T-cell (primary cell): ENCODE data around the gene FPGS. TPM values are rescaled to one million over a fixed set of nuclear protein-coding genes. Genes with fewer than 3 reads are reported as not detected.
A peak's percentile ranks its signal among the peaks of the same experiment; 100 is the strongest.
"Not testable (repeated sequence)": the region's sequence is repeated elsewhere in the genome, so short reads cannot be mapped to it uniquely, and the experiment has no call there.

Experiments used
- ATAC-seq, 4 experiments: fragments of 200-7000 bp in 3 of 4; fragments of 150-1000 bp in 1 of 4; cut with Tn5 transposase; replicated peaks in 1 of 4; 1 replicate in 3 of 4; 2 replicates in 1 of 4; pipeline ENCODE4 v1.10.0; 2021; ENCODE audit warnings: moderate library complexity in 3 of 4, mild to moderate bottlenecking in 2 of 4, moderate number of reproducible peaks in 1 of 4
- CTCF ChIA-PET, 2 donors: fragments of 300-600 bp; sonication (Branson Sonifier 250); formaldehyde crosslinking; loops; one replicate each; lab custom pipeline; 2022; ENCODE audit warnings: antibody characterized with exemption in 2 of 2; lab: Charles Lee
- POLR2A ChIA-PET, 2 donors: fragments of 300-600 bp; sonication (Branson Sonifier 250); formaldehyde crosslinking; loops; one replicate each; lab custom pipeline; 2022; ENCODE audit warnings: antibody characterized with exemption in 2 of 2; lab: Charles Lee
- DNase-seq, 35 experiments: peaks; one replicate each; pipeline versions ENCODE4 v3.0.0 to v3.0.0-alpha.2; 2013 to 2023
- H3K27ac ChIP-seq: one replicate; pipeline ENCODE4 v1.5.1; 2013; ENCODE audit warnings: low read length
- H3K27me3 ChIP-seq, 2 experiments: replicated peaks in 1 of 2; 1 replicate in 1 of 2; 2 replicates in 1 of 2; pipeline versions ENCODE4 v1.6.1 to v1.7.0; 2013; ENCODE audit warnings: low read length in 1 of 2, mixed read lengths in 1 of 2; ENCODE audit not compliant: control insufficient read depth in 2 of 2, insufficient read depth in 2 of 2; ENCODE audit errors: extremely low read depth in 1 of 2
- H3K36me3 ChIP-seq, 2 donors: 1 replicate in 1 of 2; 2 replicates in 1 of 2; pipeline versions ENCODE4 v1.6.1 to v1.7.0; 2013; ENCODE audit warnings: low read length in 1 of 2; ENCODE audit not compliant: control insufficient read depth in 2 of 2, insufficient read depth in 1 of 2; ENCODE audit errors: extremely low read depth in 1 of 2
- H3K4me1 ChIP-seq, 2 experiments: 1 replicate in 1 of 2; 2 replicates in 1 of 2; pipeline versions ENCODE4 v1.6.1 to v1.7.0; 2013; ENCODE audit warnings: low read length in 2 of 2, mixed read lengths in 1 of 2; ENCODE audit not compliant: insufficient read depth in 2 of 2, control insufficient read depth in 1 of 2; ENCODE audit errors: extremely low read depth in 1 of 2
- H3K4me3 ChIP-seq, 2 donors: 1 replicate in 1 of 2; 2 replicates in 1 of 2; pipeline versions ENCODE4 v1.5.1 to v1.7.0; 2013; ENCODE audit warnings: mild to moderate bottlenecking in 2 of 2, low read length in 1 of 2, moderate library complexity in 1 of 2; ENCODE audit not compliant: control insufficient read depth in 1 of 2; ENCODE audit errors: extremely low read depth in 1 of 2
- H3K9me3 ChIP-seq: 2 replicates; pipeline ENCODE4 v1.7.0; 2013
- H3K27ac Mint-ChIP-seq, 2 donors: one replicate each; pipeline ENCODE4 v1.8.0; 2020 to 2021; ENCODE audit warnings: mild to moderate bottlenecking in 2 of 2, mixed read lengths in 2 of 2
- H3K27me3 Mint-ChIP-seq, 2 donors: one replicate each; pipeline ENCODE4 v1.8.0; 2021 to 2022; ENCODE audit warnings: mixed read lengths in 2 of 2
- H3K36me3 Mint-ChIP-seq: one replicate; pipeline ENCODE4 v1.8.0; 2021; ENCODE audit warnings: mixed read lengths
- H3K4me1 Mint-ChIP-seq, 3 donors: one replicate each; pipeline ENCODE4 v1.8.0; 2020 to 2022; ENCODE audit warnings: mixed read lengths in 3 of 3, mild to moderate bottlenecking in 1 of 3
- H3K4me3 Mint-ChIP-seq, 3 donors: one replicate each; pipeline ENCODE4 v1.8.0; 2020 to 2022; ENCODE audit warnings: mild to moderate bottlenecking in 3 of 3, mixed read lengths in 3 of 3, moderate library complexity in 3 of 3
- H3K9me3 Mint-ChIP-seq, 3 donors: one replicate each; pipeline ENCODE4 v1.8.0; 2020 to 2022; ENCODE audit warnings: mixed read lengths in 3 of 3
- WGBS: methylation state at CpG from one replicate; pipeline ENCODE4 v1.1.5; 2013; ENCODE audit warnings: missing lambda C conversion rate; ENCODE audit not compliant: insufficient coverage; 5-methylcytosine and 5-hydroxymethylcytosine counted together
- total RNA-seq, 35 experiments: library from RNA in 6 of 35; stranded (reverse) in 6 of 35; fragments of 120-200 nt in 1 of 35; gene quantifications; one replicate each; pipeline versions ENCODE4 v1.2.1 to v1.2.4 and lab custom pipeline; 2013 to 2026

The FPGS gene
- total RNA-seq, 5 donors from 2014 or later (not counting 1 experiment from before 2014, with no cell fraction given) = 78.4 to 151 (median 139) TPM

DNA sequence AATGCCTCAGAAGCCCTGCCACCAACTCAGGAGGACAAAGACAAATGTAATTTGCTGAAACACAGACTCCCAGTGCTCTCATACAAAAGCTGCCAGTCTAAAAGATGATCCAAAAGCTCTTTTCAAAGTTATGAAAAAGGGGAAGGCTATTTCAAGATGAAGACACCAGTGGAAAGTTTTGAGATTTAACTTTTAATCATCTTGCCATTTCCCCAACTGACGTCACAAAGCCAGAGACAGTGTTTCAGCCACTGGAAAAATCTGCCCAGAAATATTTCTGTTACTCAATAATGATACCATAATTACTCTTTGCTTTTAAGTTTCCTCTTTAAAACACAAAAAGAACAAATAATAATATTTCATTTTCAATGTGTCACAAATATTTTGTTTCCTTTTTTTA, 30.9 kb downstream of the FPGS start:
- POLR2A ChIA-PET = interaction anchor here in 1 of 2 donors (0.6 kb wide), 1 partner anchor 98 kb away, joined by 3 read pairs; no protein-coding TSS in a partner anchor
- H3K27ac Mint-ChIP-seq = peak overlapping the region in 1 of 2 donors; percentile 28
- H3K27ac ChIP-seq = no peak overlapping the region

DNA sequence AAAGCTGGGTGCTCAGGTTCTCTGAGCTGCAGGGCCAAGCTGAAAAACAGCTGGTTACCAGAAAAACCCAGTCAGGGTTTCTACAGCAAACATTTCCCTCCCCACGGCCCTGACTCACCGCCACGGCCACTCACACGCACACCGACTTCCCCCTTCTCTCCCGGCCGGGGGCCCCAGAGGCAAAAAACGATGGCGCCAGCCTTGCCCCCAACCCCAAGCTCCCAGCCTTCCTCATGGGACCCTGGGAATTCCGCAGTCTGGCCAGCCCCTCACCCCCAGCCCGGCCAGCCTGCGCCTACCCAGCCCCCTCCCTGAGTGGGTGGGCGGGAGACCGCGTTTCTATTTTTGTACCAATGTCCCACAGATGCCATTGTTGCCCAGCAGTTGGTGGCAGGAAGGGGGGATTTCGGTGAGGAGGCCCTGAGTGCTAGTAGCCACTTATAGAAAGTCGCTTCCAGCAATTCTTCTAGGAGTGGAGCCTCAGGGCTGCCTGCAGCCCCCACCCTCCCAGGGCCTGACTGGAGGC, 33.4 kb downstream of the FPGS start:
- CTCF ChIA-PET = no interaction called here
- Histone ChIP-seq H3K27ac (no peak overlapping the region), H3K27me3 (peaks cover 0 to 8% of the 10 kb centered on the region in 2 experiments), H3K4me1 (peaks cover 2 to 5% of the 10 kb centered on the region in 2 experiments), H3K4me3 (no peak overlapping the region), H3K9me3 (no peaks in the 10 kb centered on the region), H3K36me3 (peaks cover 0 to 4% of the 10 kb centered on the region in 2 donors)
- Mint-ChIP-seq H3K27me3 (no peaks in the 10 kb centered on the region), H3K4me3 (no peak overlapping the region), H3K9me3 (no peaks in the 10 kb centered on the region), H3K27ac (no peak overlapping the region), H3K36me3 (peaks cover 3% of the 10 kb centered on the region), H3K4me1 (peaks cover 7 to 11% (median 10%) of the 10 kb centered on the region in 3 donors)
- no peak for ATAC-seq
- whole genome bisulfite sequencing = 75% methylated on average over 9 of the region's 17 CpGs
- DNase-seq = peak in 1 of 35 experiments; percentile 24
- POLR2A ChIA-PET = no interaction called here

More for the DNA sequence above, 30.9 kb downstream of the FPGS start:
- peaks cover 2 to 5% of the 10 kb centered on the region in 2 experiments for H3K4me1 ChIP-seq
- 71% methylated on average over 1 of the region's 1 CpG for WGBS
- Mint-ChIP-seq H3K27me3 (no peaks in the 10 kb centered on the region), H3K4me1 (peaks cover 7 to 13% (median 10%) of the 10 kb centered on the region in 3 donors), H3K4me3 (no peak overlapping the region), H3K36me3 (no peaks in the 10 kb centered on the region), H3K9me3 (no peaks in the 10 kb centered on the region)
- no peaks in the 10 kb centered on the region for H3K9me3 ChIP-seq
- CTCF ChIA-PET = no interaction called here
- no peaks in the 10 kb centered on the region for H3K36me3 ChIP-seq
- ATAC-seq (no peak), DNase-seq (no peak)
- H3K4me3 ChIP-seq = no peak overlapping the region
- H3K27me3 ChIP-seq = peaks cover 0 to 9% of the 10 kb centered on the region in 2 experiments

DNA sequence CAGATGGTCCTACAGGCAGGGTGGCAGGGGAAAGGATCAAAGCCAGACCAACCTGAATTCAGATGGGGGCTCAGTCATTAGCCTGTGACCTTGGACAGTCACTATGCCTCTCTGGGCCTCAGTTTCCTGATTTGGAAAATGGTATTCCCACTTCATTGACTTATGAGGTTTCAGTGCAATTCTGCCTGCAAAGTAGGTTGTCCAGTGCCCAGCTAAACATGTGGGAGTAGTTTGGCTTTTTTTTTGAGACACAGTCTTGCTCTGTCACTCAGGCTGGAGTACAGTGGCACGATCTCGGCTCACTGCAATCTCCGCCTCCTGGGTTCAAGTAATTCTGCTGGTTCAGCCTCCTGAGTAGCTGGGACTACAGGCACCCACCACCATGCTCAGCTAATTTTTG, 33.9 kb downstream of the FPGS start:
- H3K9me3 Mint-ChIP-seq, H3K27me3 Mint-ChIP-seq, H3K36me3 ChIP-seq, H3K4me3 Mint-ChIP-seq, ATAC-seq, DNase-seq, POLR2A ChIA-PET, H3K36me3 Mint-ChIP-seq, H3K4me3 ChIP-seq, H3K27ac Mint-ChIP-seq, H3K4me1 ChIP-seq, H3K9me3 ChIP-seq, H3K27me3 ChIP-seq, H3K27ac ChIP-seq: not testable (repeated sequence)
- 100% methylated on average over 3 of the region's 3 CpGs for WGBS
- CTCF ChIA-PET = interaction anchor here in 1 of 2 donors (0.6 kb wide), 1 partner anchor 102 kb away, joined by 3 read pairs; no protein-coding TSS in a partner anchor
- peaks cover 7 to 11% (median 10%) of the 10 kb centered on the region in 3 donors for H3K4me1 Mint-ChIP-seq

DNA sequence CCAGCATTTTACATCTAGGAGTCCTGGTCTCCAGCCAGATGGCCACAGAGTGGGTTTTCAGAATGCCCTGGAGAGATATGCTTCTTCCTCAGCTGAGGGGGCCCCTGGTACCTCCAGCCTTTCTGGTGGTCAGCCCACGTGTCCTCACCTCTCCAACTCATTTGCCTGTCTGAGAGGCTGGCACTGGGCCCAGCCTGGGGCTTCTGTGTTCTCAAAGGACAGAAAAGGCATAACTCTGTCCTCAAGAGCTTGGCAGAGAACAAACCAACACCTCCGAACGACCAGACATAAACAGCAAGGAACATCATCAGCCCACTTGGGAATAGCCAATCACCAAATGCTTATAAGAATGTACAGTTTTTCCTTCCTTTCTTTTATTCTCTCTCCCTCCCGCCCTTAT, 34.7 kb downstream of the FPGS start:
- POLR2A ChIA-PET = no interaction called here
- peaks cover 2% of the 10 kb centered on the region in 2 experiments for H3K4me1 ChIP-seq
- H3K27ac ChIP-seq = no peak overlapping the region
- H3K27me3 ChIP-seq = peaks cover 0 to 8% of the 10 kb centered on the region in 2 experiments
- DNase-seq = no peak
- no peak overlapping the region for H3K4me3 Mint-ChIP-seq
- no peaks in the 10 kb centered on the region for H3K27me3 Mint-ChIP-seq
- CTCF ChIA-PET = interaction anchor here in 1 of 2 donors (0.6 kb wide), 1 partner anchor 103 kb away, joined by 3 read pairs; no protein-coding TSS in a partner anchor
- H3K9me3 ChIP-seq = no peaks in the 10 kb centered on the region
- H3K27ac Mint-ChIP-seq = no peak overlapping the region
- peaks cover 3% of the 10 kb centered on the region for H3K36me3 Mint-ChIP-seq
- peaks cover 4 to 6% of the 10 kb centered on the region in 2 donors for H3K36me3 ChIP-seq
- WGBS = 67% methylated on average over 4 of the region's 4 CpGs
- H3K4me3 ChIP-seq = no peak overlapping the region
- H3K4me1 Mint-ChIP-seq = peaks cover 3 to 8% (median 8%) of the 10 kb centered on the region in 3 donors
- no peaks in the 10 kb centered on the region for H3K9me3 Mint-ChIP-seq
- no peak for ATAC-seq

DNA sequence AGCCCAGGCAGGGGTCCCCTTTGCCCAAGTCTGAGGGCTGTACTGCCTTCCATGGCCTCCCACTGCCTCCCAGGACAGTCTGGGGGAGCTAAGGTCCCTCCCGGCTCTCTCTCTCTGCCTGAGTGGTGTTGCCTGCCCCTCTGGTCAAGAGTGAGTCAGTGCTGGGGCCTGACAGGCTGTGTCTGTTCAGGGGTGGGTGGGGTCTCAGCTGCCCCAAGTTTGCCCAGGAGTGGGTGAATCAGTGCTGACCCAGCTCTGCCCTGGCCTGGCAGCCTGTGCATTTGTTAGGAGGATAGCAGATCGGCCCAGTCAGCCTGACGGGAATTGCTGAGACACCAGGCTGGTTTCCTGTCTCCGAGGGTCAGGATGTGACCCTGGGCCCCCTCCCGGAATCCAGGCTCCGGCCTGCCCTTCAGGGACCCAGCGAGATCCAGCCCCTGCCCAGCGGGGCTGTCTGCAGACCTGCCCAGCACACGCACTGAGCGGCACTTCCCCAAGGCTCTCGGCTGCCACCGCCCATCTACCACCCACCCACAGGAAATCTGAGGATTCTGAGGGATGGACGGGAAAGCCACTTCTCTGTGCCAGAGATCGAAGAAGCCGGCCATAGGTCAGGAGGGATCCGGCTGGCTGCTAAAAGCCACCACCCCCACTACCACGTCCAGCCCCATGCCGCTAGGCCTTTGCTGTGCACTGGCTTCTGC, 35.8 kb downstream of the FPGS start:
- Mint-ChIP-seq H3K9me3 (no peaks in the 10 kb centered on the region), H3K27me3 (no peaks in the 10 kb centered on the region), H3K4me3 (no peak overlapping the region), H3K27ac (no peak overlapping the region), H3K4me1 (peaks cover 0 to 2% (median 2%) of the 10 kb centered on the region in 3 donors), H3K36me3 (peaks cover 3% of the 10 kb centered on the region)
- H3K27ac ChIP-seq = no peak overlapping the region
- ChIA-PET POLR2A (no interaction called here), CTCF (no interaction called here)
- ATAC-seq (no peak), DNase-seq (no peak)
- no peak overlapping the region for H3K4me3 ChIP-seq
- H3K27me3 ChIP-seq = peaks cover 0 to 8% of the 10 kb centered on the region in 2 experiments
- H3K9me3 ChIP-seq = no peaks in the 10 kb centered on the region
- 81% methylated on average over 16 of the region's 18 CpGs for WGBS
- no peaks in the 10 kb centered on the region for H3K4me1 ChIP-seq
- H3K36me3 ChIP-seq = peaks cover 4 to 6% of the 10 kb centered on the region in 2 donors

DNA sequence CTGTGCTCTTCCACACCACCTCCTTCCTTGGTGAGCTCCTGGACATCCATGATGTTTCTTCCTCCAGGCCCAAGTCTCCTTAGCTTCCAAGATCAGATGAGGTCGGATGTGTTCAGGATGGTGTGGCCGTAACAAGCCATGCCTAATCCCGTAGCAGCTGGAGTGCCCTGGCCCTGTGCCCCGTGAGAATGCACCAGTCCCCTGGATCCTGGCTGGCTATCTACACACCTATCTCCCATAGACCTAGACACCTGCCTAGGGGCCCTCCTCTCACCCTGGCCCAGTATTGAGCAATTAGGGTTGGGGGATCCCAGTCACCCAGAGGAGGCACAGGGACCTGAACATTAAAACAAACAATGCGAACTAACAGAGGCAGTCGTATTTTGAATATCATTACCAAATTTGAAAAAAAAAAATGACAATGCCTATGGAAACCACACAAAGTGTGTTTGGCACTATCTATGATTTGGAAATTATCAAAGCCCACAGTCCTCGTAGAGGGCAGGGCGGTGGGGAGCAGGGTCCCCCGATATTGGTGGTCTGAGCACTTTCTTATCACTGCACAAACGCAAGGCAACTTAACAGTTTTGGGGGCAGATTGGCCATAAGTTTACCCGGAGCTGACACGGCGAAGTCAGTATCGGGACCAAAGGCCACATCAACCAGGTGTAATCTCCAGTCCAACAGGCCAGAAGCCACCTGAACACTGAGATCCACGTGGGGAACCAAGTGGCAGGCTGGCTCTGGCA, 38.6 kb downstream of the FPGS start:
- H3K27me3 Mint-ChIP-seq = no peaks in the 10 kb centered on the region
- no peak overlapping the region for H3K4me3 ChIP-seq
- DNase-seq (no peak), ATAC-seq (no peak)
- H3K9me3 ChIP-seq = no peaks in the 10 kb centered on the region
- H3K36me3 ChIP-seq = peaks cover 4 to 6% of the 10 kb centered on the region in 2 donors
- H3K27me3 ChIP-seq = peaks cover 0 to 6% of the 10 kb centered on the region in 2 experiments
- no peak overlapping the region for H3K27ac Mint-ChIP-seq
- WGBS = 96% methylated on average over 10 of the region's 15 CpGs
- no peaks in the 10 kb centered on the region for H3K9me3 Mint-ChIP-seq
- ChIA-PET CTCF (no interaction called here), POLR2A (no interaction called here)
- H3K36me3 Mint-ChIP-seq = peaks cover 3% of the 10 kb centered on the region
- no peaks in the 10 kb centered on the region for H3K4me1 ChIP-seq
- no peak overlapping the region for H3K4me3 Mint-ChIP-seq
- no peak overlapping the region for H3K27ac ChIP-seq
- H3K4me1 Mint-ChIP-seq = no peaks in the 10 kb centered on the region
